ENCODE results near the gene DEDD2. TPM values are rescaled to one million over a fixed set of nuclear protein-coding genes. Genes with fewer than 3 reads are reported as not detected.
A peak's percentile ranks its signal among the peaks of the same experiment; 100 is the strongest.
"Not testable (repeated sequence)": the region's sequence is repeated elsewhere in the genome, so short reads cannot be mapped to it uniquely, and the experiment has no call there.

Gene DEDD2
- total RNA-seq: 21.1 TPM

- peak; percentile 98 for DNase-seq
Observed at GRCh38 chr19:42217520-42218437, at the start of gene DEDD2. Gene DEDD2, minus strand, starts transcription at chr19:42217677. Its CDS starts 670 bp downstream, at chr19:42217007.

- DNase-seq: not testable (repeated sequence)
Observed at GRCh38 chr19:42266928-42267603, 49.6 kb upstream of the DEDD2 start.

- DNase-seq: not testable (repeated sequence)
Observed at GRCh38 chr19:42266105-42266504, 48.6 kb upstream of the DEDD2 start.

GRCh38 chr19:42261763-42262162, 44.3 kb upstream of the DEDD2 start:
- DNase-seq: no peak

DNA sequence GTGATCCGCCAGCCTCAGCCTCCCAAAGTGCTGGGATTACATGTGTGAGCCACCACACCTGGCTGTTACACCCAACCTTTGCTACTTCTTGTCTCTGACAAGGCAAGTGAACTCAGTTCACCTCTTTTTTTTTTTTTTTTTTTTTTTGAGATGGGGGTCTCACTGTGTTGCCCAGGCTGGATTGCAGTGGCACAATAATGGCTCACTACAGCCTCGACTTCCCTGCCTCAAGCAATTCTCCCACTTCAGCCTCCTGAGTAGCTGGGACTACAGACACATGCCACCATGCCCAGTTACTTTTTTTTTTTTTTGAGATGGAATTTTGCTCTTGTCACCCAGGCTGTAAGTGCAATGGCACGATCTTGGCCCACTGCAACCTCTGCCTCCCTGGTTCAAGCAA, 40.4 kb upstream of the DEDD2 start:
- not testable (repeated sequence) for DNase-seq

GRCh38 chr19:42255766-42256745, 38.6 kb upstream of the DEDD2 start:
- peak; percentile 82 for DNase-seq

- DNase-seq: peak; percentile 97
Observed at GRCh38 chr19:42254850-42255765, 37.6 kb upstream of the DEDD2 start, which contains the start of gene ERF. Gene ERF, minus strand, starts transcription at chr19:42255128. Its CDS starts 129 bp downstream, at chr19:42254999.

- peak; percentile 91 for DNase-seq
Observed at GRCh38 chr19:42254089-42254849, 36.8 kb upstream of the DEDD2 start.

DNA sequence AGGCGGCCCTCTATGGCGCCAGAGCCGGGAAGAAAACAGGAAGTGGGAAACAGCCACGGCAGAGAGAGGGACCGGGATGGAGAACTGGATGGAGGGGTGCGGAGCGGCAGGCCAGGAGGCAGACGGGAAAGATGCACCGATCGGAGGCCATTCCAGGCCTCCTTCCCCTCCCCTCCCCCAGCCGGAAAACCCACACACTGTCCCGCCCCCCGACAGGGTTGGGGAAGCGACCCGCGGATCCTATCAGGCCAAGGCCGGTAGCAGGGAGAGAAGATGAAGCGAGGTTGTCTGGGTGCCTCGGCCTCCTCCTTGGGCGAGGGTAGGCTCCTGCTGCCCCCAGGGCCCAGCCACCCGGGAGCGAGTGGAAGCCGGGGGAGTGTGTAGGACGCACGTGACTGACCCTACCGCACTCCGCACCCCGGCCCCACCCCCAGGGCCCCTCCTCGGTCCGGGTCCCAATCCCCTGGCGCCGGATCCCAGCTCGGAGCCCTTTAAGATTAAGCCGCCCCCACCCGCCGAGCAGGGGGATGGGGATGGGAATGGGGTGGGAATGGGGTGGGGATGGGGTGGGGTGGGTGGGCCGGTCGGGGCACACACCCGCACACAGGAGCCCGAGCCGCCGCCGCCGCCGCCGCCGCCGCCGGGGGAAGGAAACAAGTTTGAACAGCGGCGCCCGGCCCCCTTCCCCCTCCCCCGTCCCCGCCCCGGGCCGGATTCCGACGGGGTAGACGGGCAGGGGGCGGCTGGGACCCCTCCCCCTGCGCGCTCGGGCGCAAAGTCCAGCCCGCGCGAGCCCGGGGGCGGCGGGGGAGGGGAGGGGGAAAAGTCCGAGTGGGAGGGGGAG, 36.0 kb upstream of the DEDD2 start:
- peak; percentile 88 for DNase-seq

DNA sequence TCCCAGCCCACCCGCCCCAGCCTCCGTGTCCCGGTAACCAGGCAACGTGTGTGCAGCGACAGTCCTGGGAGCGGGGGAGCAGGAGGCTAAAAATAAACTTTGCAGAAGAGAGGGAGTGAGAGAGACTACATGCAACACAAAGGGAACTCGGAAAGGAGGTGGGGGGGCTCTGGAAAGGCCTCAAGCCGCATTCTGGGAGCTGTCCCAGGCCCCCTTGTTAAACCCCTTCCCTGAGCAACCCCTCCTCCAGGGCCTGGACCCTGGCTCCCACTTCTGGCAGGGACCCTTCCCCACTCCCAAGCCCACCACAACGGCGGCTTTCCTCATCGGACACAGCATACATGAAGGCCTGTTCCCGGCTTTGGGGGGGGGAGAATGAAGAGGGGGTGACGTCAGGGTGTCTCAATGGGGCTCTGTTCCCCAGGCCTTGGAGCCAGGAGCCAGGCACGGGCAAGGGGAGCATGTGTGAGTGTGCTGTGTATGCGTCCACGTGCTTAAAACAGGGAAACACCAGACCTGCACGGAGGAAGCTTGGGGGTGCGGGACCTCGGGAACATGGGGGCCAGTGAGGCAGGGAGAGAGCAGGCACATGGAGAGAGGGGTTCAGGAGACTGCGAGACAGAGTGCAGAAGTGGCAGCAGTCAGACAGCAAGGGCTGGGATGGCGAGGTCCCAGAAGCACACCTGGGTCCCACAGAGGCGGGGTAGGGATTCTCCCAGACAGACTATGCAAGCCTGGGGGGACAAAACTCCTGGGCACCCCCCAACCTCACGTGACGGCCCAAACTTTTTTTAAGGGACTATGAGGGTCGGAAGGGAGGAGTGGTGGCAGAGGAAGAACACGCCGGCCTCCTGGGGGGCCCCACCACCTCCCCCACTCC, 35.1 kb upstream of the DEDD2 start:
- DNase-seq: peak; percentile 83

- DNase-seq: peak; percentile 14
Observed at GRCh38 chr19:42251572-42252358, 34.3 kb upstream of the DEDD2 start.

GRCh38 chr19:42250666-42251531, 33.4 kb upstream of the DEDD2 start:
- peak; percentile 74 for DNase-seq

DNA sequence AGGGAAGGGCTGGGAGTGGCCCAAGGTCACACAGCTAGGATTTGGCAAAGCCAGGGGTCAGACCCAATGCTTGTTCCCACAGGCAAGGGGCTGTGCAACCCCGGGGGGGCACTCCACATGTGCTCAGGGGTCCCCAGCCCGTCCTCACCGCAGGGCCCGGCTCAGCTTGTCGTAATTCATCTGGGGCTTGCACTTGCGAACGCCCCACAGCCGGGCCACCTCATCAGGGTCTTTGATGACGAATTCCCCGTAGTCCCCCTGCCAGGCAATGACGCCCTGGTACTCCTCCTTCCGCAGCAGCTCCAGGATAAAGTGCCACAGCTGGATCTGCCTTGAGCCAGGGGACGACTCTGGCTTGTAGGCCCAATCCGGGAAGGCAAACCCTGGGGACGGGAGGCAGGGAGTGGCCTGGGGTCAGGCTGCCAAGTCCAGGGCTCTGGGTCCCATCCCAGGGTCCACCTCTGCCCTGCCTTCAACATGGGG, 32.7 kb upstream of the DEDD2 start:
- DNase-seq: peak; percentile 62

DNA sequence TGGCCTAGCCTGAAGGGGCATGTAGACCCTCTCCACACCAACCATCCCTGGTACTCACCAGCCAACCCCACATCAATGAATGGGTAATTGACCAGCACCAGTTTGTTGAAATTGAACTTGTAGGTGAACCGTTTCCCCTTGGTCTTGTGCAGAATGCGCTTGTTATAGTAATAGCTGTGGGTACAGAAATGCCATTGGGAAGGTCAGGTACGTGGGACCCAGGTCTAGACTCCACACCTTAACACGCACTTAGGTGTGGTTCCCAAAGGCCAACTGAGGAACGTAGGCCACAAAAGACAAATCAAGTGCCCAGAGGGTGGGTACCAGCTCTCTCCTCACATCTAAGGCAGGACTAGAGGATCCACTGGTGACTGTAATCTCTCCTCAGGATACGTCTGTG, 32.3 kb upstream of the DEDD2 start:
- DNase-seq: no peak

GRCh38 chr19:42249149-42249750, 31.8 kb upstream of the DEDD2 start:
- DNase-seq: no peak

Data from tongue (tissue), 2 donors.